HG03280 (cell line): ENCODE results near the gene INPP5A.

Experiments
- ATAC-seq: cut with Tn5 transposase; IDR thresholded peaks from one replicate; pipeline ENCODE4 v1.9.1; 2021; ENCODE audit warnings: mild to moderate bottlenecking, moderate library complexity; ENCODE audit not compliant: unreplicated experiment

INPP5A gene

GRCh38 chr10:132748135-132748534, 210.5 kb downstream of the INPP5A start:
- no peak for ATAC-seq

GRCh38 chr10:132748545-132749370, 211.2 kb downstream of the INPP5A start:
- no peak for ATAC-seq

- no peak for ATAC-seq
These were observed 211.8 kb downstream of the INPP5A start for GRCh38 chr10:132749371-132749795.

- no peak for ATAC-seq
These were observed 213.3 kb downstream of the INPP5A start for GRCh38 chr10:132750936-132751335.

- ATAC-seq: no peak
These were observed 214.8 kb downstream of the INPP5A start for GRCh38 chr10:132752378-132752777.

- ATAC-seq: no peak
These were observed 215.4 kb downstream of the INPP5A start for GRCh38 chr10:132752961-132753360.

- no peak for ATAC-seq
These were observed 216.0 kb downstream of the INPP5A start for GRCh38 chr10:132753596-132753995.

GRCh38 chr10:132754071-132754470, 216.5 kb downstream of the INPP5A start:
- no peak for ATAC-seq

GRCh38 chr10:132755166-132755711, 217.7 kb downstream of the INPP5A start:
- no peak for ATAC-seq

GRCh38 chr10:132756591-132756990, 219.0 kb downstream of the INPP5A start:
- ATAC-seq: no peak

- no peak for ATAC-seq
These were observed 219.6 kb downstream of the INPP5A start for GRCh38 chr10:132757171-132757570.

- ATAC-seq: no peak
These were observed 221.3 kb downstream of the INPP5A start for GRCh38 chr10:132758865-132759264.

- no peak for ATAC-seq
These were observed 223.9 kb downstream of the INPP5A start for GRCh38 chr10:132761395-132762060.

- ATAC-seq: no peak
These were observed 224.7 kb downstream of the INPP5A start for GRCh38 chr10:132762267-132762666.

GRCh38 chr10:132763545-132763944, 226.0 kb downstream of the INPP5A start:
- ATAC-seq: no peak

GRCh38 chr10:132764108-132764507, 226.5 kb downstream of the INPP5A start:
- no peak for ATAC-seq

GRCh38 chr10:132765435-132765834, 227.8 kb downstream of the INPP5A start:
- ATAC-seq: no peak

GRCh38 chr10:132766291-132766690, 228.7 kb downstream of the INPP5A start:
- no peak for ATAC-seq

GRCh38 chr10:132768346-132769248, 231.0 kb downstream of the INPP5A start:
- no peak for ATAC-seq

GRCh38 chr10:132770061-132771021, 232.8 kb downstream of the INPP5A start:
- ATAC-seq: no peak
